ENCODE results near the gene RAB28. TPM values are rescaled to one million over a fixed set of nuclear protein-coding genes. Genes with fewer than 3 reads are reported as not detected.

Gene RAB28
- polyA plus RNA-seq, 1 of the 3 experiments (the other 2 are of a cell fraction): 10.5 TPM

DNA sequence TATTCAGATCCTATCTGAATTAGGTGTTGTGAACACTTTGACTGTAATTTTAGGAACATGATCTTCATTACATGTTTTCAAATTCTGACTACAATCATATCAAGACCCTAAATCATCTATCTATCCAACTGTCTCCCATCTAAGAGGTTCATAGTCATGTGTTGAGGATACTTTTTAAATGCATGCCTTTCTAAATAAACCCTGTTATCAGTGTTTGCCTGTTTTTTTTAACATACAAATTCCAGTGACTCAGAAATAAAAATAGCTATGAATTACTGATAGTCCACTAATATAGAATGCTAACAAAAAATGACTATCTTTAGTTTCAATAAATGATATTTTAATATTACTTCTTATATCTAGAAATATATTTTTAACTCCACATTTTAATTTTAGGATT, 8.0 kb downstream of the RAB28 start:
- no peak overlapping the region for H3K4me2 ChIP-seq
- peaks cover 30% of the 10 kb centered on the region for H3K79me2 ChIP-seq (ENCODE audit: insufficient read depth)
- ChIA-PET CTCF (no interaction called here), POLR2A (no interaction called here)
- H3K9ac ChIP-seq: no peak overlapping the region
- H3K9me2 ChIP-seq: no peaks in the 10 kb centered on the region
- H3F3A ChIP-seq (replicated peaks; ENCODE audit: insufficient read depth): peaks cover 18% of the 10 kb centered on the region
- DNase-seq: no peak
- H3K4me1 ChIP-seq (ENCODE audit: control insufficient read depth in 1 of 2, insufficient read depth in 2 of 2, low read depth in 1 of 2, low read length in 1 of 2): peaks cover 0 to 11% of the 10 kb centered on the region in 2 experiments; a peak in 2 of 4 replicates
- TF ChIP-seq RXRA (IDR thresholded peaks at IDR 0.05; ENCODE audit: borderline replicate concordance, low read depth) (no peak), GATA2 (CRISPR knock-in tag; IDR thresholded peaks at IDR 0.05) (no peak)
- H2AFZ ChIP-seq (ENCODE audit: low read depth): no peak overlapping the region
- H3K27me3 ChIP-seq (ENCODE audit: insufficient read depth): no peaks in the 10 kb centered on the region
- no peaks in the 10 kb centered on the region for H3K9me3 ChIP-seq
- H3K36me3 ChIP-seq (replicated peaks in 1 of 2; ENCODE audit: control insufficient read depth in 1 of 2, insufficient read depth in 2 of 2, low read length in 1 of 2): peaks cover 21 to 37% of the 10 kb centered on the region in 2 experiments
- H3K4me3 ChIP-seq (ENCODE audit: low read depth in 2 of 2, low read length in 1 of 2): no peak overlapping the region
- peak overlapping the region in 1 of 2 experiments; percentile 68; a peak in 1 of 4 replicates for H3K27ac ChIP-seq (ENCODE audit: low read depth in 2 of 2, low read length in 1 of 2)
- no peaks in the 10 kb centered on the region for H4K20me1 ChIP-seq (ENCODE audit: insufficient read depth)

DNA sequence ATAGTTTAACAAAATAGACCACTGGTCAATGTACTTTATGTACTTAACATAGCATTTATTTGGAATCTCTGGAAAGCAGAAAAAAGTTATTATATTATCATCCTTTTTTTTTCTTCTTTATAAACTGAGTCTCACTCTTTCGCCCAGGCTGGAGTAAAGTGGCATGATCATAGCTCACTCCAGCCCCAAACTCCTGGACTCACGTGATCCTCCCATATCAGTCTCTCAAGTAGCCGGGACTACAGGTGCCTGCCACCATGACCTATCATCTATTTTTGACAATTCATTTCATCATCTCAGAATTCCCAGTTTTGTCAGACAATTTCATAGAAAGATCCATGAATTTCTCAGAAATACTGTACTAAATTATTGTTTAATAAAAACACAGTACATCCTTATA, 12.7 kb downstream of the RAB28 start:
- Histone ChIP-seq H3K36me3 (replicated peaks in 1 of 2; ENCODE audit: control insufficient read depth in 1 of 2, insufficient read depth in 2 of 2, low read length in 1 of 2) (peaks cover 9 to 34% of the 10 kb centered on the region in 2 experiments), H3K79me2 (ENCODE audit: insufficient read depth) (peaks cover 25% of the 10 kb centered on the region; the same call in 1 of the 2 replicates), H3K9ac (no peak overlapping the region), H3K4me1 (ENCODE audit: control insufficient read depth in 1 of 2, insufficient read depth in 2 of 2, low read depth in 1 of 2, low read length in 1 of 2) (peaks cover 0 to 8% of the 10 kb centered on the region in 2 experiments; a peak in 1 of 4 replicates), H3K9me3 (no peaks in the 10 kb centered on the region), H3F3A (replicated peaks; ENCODE audit: insufficient read depth) (peaks cover 8% of the 10 kb centered on the region), H3K4me3 (ENCODE audit: low read depth in 2 of 2, low read length in 1 of 2) (no peak overlapping the region), H4K20me1 (ENCODE audit: insufficient read depth) (no peaks in the 10 kb centered on the region), H3K27me3 (ENCODE audit: insufficient read depth) (no peaks in the 10 kb centered on the region), H3K9me2 (no peaks in the 10 kb centered on the region), H2AFZ (ENCODE audit: low read depth) (no peak overlapping the region), H3K27ac (ENCODE audit: low read depth in 2 of 2, low read length in 1 of 2) (no peak overlapping the region), H3K4me2 (no peak overlapping the region)
- WGBS (ENCODE audit: low lambda C conversion rate): 95% methylated on average over 3 of the region's 3 CpGs
- DNase-seq: no peak
- ChIA-PET POLR2A (no interaction called here), CTCF (no interaction called here)
- TF ChIP-seq, protein P1, sequence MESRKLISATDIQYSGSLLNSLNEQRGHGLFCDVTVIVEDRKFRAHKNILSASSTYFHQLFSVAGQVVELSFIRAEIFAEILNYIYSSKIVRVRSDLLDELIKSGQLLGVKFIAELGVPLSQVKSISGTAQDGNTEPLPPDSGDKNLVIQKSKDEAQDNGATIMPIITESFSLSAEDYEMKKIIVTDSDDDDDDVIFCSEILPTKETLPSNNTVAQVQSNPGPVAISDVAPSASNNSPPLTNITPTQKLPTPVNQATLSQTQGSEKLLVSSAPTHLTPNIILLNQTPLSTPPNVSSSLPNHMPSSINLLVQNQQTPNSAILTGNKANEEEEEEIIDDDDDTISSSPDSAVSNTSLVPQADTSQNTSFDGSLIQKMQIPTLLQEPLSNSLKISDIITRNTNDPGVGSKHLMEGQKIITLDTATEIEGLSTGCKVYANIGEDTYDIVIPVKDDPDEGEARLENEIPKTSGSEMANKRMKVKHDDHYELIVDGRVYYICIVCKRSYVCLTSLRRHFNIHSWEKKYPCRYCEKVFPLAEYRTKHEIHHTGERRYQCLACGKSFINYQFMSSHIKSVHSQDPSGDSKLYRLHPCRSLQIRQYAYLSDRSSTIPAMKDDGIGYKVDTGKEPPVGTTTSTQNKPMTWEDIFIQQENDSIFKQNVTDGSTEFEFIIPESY (IDR thresholded peaks at IDR 0.05; ENCODE audit: borderline replicate concordance, low read depth): no peak
- TF ChIP-seq SMC3 (IDR thresholded peaks at IDR 0.05; ENCODE audit: low read depth, low read length): no peak
- TF ChIP-seq FOSL2 (IDR thresholded peaks at IDR 0.05; ENCODE audit: borderline replicate concordance, low read depth): no peak
- TF ChIP-seq TAF1 (IDR thresholded peaks at IDR 0.05; ENCODE audit: borderline replicate concordance, low read depth, low read length): no peak
- TF ChIP-seq, protein P2, sequence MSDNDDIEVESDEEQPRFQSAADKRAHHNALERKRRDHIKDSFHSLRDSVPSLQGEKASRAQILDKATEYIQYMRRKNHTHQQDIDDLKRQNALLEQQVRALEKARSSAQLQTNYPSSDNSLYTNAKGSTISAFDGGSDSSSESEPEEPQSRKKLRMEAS (IDR thresholded peaks at IDR 0.05; ENCODE audit: low read depth): no peak
- TF ChIP-seq NFIC (IDR thresholded peaks at IDR 0.05; ENCODE audit: borderline replicate concordance): no peak
- no peak for TF ChIP-seq RFX5 (IDR thresholded peaks at IDR 0.05; ENCODE audit: low read length)
- TF ChIP-seq JUND (IDR thresholded peaks at IDR 0.05): no peak
- TF ChIP-seq FOXM1 (IDR thresholded peaks at IDR 0.05; ENCODE audit: low read depth): no peak
- no peak for TF ChIP-seq FOXJ3 (CRISPR knock-in tag; IDR thresholded peaks at IDR 0.05)
- TF ChIP-seq TCF12 (IDR thresholded peaks at IDR 0.05): no peak
- TF ChIP-seq RAD21 (IDR thresholded peaks at IDR 0.05; ENCODE audit: low read length): no peak
- TF ChIP-seq MEF2A (IDR thresholded peaks at IDR 0.05; ENCODE audit: borderline replicate concordance, low read depth): no peak
- TF ChIP-seq, protein P3, sequence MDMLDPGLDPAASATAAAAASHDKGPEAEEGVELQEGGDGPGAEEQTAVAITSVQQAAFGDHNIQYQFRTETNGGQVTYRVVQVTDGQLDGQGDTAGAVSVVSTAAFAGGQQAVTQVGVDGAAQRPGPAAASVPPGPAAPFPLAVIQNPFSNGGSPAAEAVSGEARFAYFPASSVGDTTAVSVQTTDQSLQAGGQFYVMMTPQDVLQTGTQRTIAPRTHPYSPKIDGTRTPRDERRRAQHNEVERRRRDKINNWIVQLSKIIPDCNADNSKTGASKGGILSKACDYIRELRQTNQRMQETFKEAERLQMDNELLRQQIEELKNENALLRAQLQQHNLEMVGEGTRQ (IDR thresholded peaks at IDR 0.05; ENCODE audit: borderline replicate concordance, low read depth, low read length): no peak
- no peak for TF ChIP-seq REST (IDR thresholded peaks at IDR 0.05; ENCODE audit: low read depth, low read length)

Measured in SK-N-SH (cell line).